Measurements from ENCODE around the gene OXSR1. TPM values are rescaled to one million over a fixed set of nuclear protein-coding genes. Genes with fewer than 3 reads are reported as not detected.

The OXSR1 gene
- total and polyA plus RNA-seq, 10 of the 15 experiments (the other 5 are each of a cell fraction or from before 2014, with no cell fraction given), result 12.4 to 54.6 (median 35.7) TPM

DNA sequence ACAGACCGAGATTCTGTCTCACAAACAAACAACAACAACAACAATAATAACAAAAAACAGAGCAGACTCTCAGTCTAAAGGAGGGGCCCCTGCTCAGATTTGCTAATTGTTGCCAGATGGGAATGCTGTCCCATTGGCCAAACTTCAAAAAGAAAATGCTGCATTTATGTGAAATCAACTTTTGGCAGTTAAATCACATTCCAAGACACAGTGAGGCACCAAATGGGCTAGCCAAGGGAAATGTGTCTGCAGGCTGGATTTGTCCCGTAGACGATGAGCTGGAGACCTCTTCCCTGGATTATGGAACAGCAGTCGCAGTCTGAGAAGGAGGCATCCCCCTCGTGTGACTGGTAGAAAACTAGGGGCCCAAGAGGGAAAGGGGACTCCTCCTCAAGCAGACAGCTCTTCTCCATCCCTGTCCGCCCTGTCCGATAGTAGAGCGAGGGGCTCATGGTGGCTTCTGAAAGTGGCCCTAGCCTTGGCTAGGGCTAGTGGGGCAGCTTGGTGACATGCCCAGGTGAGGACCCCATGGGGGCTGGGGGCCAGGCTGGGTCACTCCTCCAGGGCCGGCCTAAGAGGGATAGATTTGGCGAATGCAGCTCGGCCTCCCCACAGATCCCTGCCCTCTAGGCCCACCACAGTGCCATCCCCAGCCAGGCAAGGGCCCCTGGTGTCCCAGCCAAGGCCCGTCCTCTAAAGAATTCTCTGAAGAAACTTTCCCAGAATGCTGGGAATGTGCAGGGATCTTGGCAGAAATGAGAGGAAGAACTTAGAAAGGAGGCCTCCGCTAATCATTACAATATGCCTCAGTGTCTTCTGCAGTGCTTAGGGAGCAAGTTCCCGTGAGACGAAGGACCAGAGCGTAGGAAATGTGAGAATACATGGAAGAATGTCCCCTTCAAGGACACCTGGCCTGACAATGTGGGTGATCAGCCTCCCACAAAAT, 118.7 kb downstream of the OXSR1 start:
- intact Hi-C loops (cut with micrococcal nuclease; ENCODE audit: unreplicated experiment), result loop anchor here (5.0 kb wide), 1 partner anchor 167 kb away; no protein-coding TSS in a partner anchor
- ChIA-PET POLR2A (no interaction called here), SMC1A (ENCODE audit: uncharacterized antibody, unreplicated experiment) (no interaction called here), RAD21 (ENCODE audit: unreplicated experiment) (no interaction called here), CTCF (no interaction called here)
- no peak for ATAC-seq
- Histone ChIP-seq H3K36me3 (ENCODE audit: control insufficient read depth in 2 of 2, insufficient read depth in 2 of 2, low read length in 1 of 2) (no peaks in the 10 kb centered on the region), H2AFZ (ENCODE audit: control insufficient read depth, low read depth, low read length) (no peak overlapping the region), H3K27me3 (replicated peaks in 1 of 2; ENCODE audit: control insufficient read depth in 2 of 2, insufficient read depth in 2 of 2, low read length in 1 of 2) (no peaks in the 10 kb centered on the region), H3K4me1 (ENCODE audit: control insufficient read depth, insufficient read depth, low read length) (no peaks in the 10 kb centered on the region), H3K4me2 (ENCODE audit: control insufficient read depth, insufficient read depth) (no peak overlapping the region), H4K20me1 (ENCODE audit: control insufficient read depth, insufficient read depth) (no peaks in the 10 kb centered on the region), H3K9ac (ENCODE audit: control insufficient read depth, insufficient read depth, low read length) (no peak overlapping the region), H3K79me2 (ENCODE audit: control insufficient read depth, insufficient read depth, low read length) (no peaks in the 10 kb centered on the region), H3K9me3 (replicated peaks; ENCODE audit: control insufficient read depth, insufficient read depth, low read length) (no peaks in the 10 kb centered on the region), H3K4me3 (no peak overlapping the region), H3K27ac (ENCODE audit: control insufficient read depth, insufficient read depth) (no peak overlapping the region)
- in situ Hi-C loops (cut with MboI), result no loop called here
- 48% methylated on average over 16 of the region's 16 CpGs for WGBS (ENCODE audit: insufficient coverage, insufficient replicate concordance, low lambda C conversion rate, missing lambda C conversion rate)
- FAIRE-seq, result no peak
- no peak for DNase-seq (ENCODE audit: low read depth, low spot score)
- TF ChIP-seq ZZZ3 (IDR thresholded peaks at IDR 0.05; ENCODE audit: control insufficient read depth, insufficient read length, low read depth) (no peak), MEF2B (IDR thresholded peaks at IDR 0.05; ENCODE audit: partially characterized antibody, poor library complexity, severe bottlenecking) (no peak), CHD1 (IDR thresholded peaks at IDR 0.05; ENCODE audit: low read depth, low read length) (no peak), RB1 (IDR thresholded peaks at IDR 0.05; ENCODE audit: borderline replicate concordance) (no peak), PAX8 (IDR thresholded peaks at IDR 0.05) (no peak), EP300 (IDR thresholded peaks at IDR 0.05; ENCODE audit: borderline replicate concordance in 1 of 2, control insufficient read depth in 1 of 2, low read depth in 2 of 2, low read length in 2 of 2) (no peak)
- TF ChIP-seq, protein P1, sequence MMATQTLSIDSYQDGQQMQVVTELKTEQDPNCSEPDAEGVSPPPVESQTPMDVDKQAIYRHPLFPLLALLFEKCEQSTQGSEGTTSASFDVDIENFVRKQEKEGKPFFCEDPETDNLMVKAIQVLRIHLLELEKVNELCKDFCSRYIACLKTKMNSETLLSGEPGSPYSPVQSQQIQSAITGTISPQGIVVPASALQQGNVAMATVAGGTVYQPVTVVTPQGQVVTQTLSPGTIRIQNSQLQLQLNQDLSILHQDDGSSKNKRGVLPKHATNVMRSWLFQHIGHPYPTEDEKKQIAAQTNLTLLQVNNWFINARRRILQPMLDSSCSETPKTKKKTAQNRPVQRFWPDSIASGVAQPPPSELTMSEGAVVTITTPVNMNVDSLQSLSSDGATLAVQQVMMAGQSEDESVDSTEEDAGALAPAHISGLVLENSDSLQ (IDR thresholded peaks at IDR 0.05), result no peak
- TF ChIP-seq, protein P2, sequence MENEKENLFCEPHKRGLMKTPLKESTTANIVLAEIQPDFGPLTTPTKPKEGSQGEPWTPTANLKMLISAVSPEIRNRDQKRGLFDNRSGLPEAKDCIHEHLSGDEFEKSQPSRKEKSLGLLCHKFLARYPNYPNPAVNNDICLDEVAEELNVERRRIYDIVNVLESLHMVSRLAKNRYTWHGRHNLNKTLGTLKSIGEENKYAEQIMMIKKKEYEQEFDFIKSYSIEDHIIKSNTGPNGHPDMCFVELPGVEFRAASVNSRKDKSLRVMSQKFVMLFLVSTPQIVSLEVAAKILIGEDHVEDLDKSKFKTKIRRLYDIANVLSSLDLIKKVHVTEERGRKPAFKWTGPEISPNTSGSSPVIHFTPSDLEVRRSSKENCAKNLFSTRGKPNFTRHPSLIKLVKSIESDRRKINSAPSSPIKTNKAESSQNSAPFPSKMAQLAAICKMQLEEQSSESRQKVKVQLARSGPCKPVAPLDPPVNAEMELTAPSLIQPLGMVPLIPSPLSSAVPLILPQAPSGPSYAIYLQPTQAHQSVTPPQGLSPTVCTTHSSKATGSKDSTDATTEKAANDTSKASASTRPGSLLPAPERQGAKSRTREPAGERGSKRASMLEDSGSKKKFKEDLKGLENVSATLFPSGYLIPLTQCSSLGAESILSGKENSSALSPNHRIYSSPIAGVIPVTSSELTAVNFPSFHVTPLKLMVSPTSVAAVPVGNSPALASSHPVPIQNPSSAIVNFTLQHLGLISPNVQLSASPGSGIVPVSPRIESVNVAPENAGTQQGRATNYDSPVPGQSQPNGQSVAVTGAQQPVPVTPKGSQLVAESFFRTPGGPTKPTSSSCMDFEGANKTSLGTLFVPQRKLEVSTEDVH (IDR thresholded peaks at IDR 0.05; ENCODE audit: low read depth, partially characterized antibody), result no peak
- BruUV-seq (replicated peaks), result no TSS peak

Data from GM12878 (cell line).